NCI-H1105 (cell line): ENCODE data around the gene RPS19BP1.

ENCODE experiments used
- DNase-seq: peaks from one replicate; lab custom pipeline; 2025; lab: John Stamatoyannopoulos, UW

Gene RPS19BP1

GRCh38 chr22:39490135-39490798 is 42.3 kb downstream of the RPS19BP1 start:
- DNase-seq, result peak; percentile 73

- no peak for DNase-seq
These were observed 43.2 kb downstream of the RPS19BP1 start for GRCh38 chr22:39489094-39490068.

- DNase-seq, result no peak
These were observed 43.9 kb downstream of the RPS19BP1 start for GRCh38 chr22:39488563-39489083.

GRCh38 chr22:39487826-39488520 is 44.6 kb downstream of the RPS19BP1 start:
- DNase-seq, result no peak

- no peak for DNase-seq
These were observed 45.4 kb downstream of the RPS19BP1 start for GRCh38 chr22:39486951-39487825.

- no peak for DNase-seq
These were observed 49.8 kb downstream of the RPS19BP1 start for GRCh38 chr22:39482768-39483167.

GRCh38 chr22:39481595-39481994 is 51.0 kb downstream of the RPS19BP1 start:
- no peak for DNase-seq

GRCh38 chr22:39481054-39481453 is 51.5 kb downstream of the RPS19BP1 start:
- DNase-seq, result no peak

- no peak for DNase-seq
These were observed 52.0 kb downstream of the RPS19BP1 start for GRCh38 chr22:39480557-39480956.

GRCh38 chr22:39479254-39479653 is 53.3 kb downstream of the RPS19BP1 start:
- no peak for DNase-seq
